CD14-positive monocyte (primary cell): ENCODE measurements around the gene LONRF2. TPM values are rescaled to one million over a fixed set of nuclear protein-coding genes. Genes with fewer than 3 reads are reported as not detected.

Source experiments
- DNase-seq, 3 donors: peaks; one replicate each; pipeline ENCODE4 v3.0.0-alpha.2; 2011 to 2022
- H2AFZ ChIP-seq: 2 replicates; pipeline ENCODE4 v1.6.0; 2012; ENCODE audit warnings: mild to moderate bottlenecking, low read depth, low read length, inconsistent platforms; ENCODE audit not compliant: insufficient read depth, poor library complexity, severe bottlenecking
- H3K27ac ChIP-seq, 2 donors: 1 replicate in 1 of 2; 2 replicates in 1 of 2; pipeline ENCODE4 v1.5.1; 2012 to 2013; ENCODE audit warnings: low read length in 2 of 2, control low read depth in 1 of 2, inconsistent platforms in 1 of 2, low read depth in 1 of 2, mild to moderate bottlenecking in 1 of 2
- H3K27me3 ChIP-seq, 2 donors: one replicate each; pipeline versions ENCODE4 v1.6.0 to v1.6.1; 2011 to 2013; ENCODE audit warnings: low read length in 2 of 2; ENCODE audit not compliant: control insufficient read depth in 2 of 2, insufficient read depth in 2 of 2
- H3K36me3 ChIP-seq, 2 donors: replicated peaks in 1 of 2; 1 replicate in 1 of 2; 2 replicates in 1 of 2; pipeline versions ENCODE4 v1.5.1 to v1.6.1; 2012 to 2013; ENCODE audit warnings: low read length in 2 of 2, control low read depth in 1 of 2, inconsistent platforms in 1 of 2, mild to moderate bottlenecking in 1 of 2; ENCODE audit not compliant: insufficient read depth in 2 of 2, control insufficient read depth in 1 of 2
- H3K4me1 ChIP-seq, 2 donors: 1 replicate in 1 of 2; 2 replicates in 1 of 2; pipeline versions ENCODE4 v1.5.1 to v1.6.1; 2012 to 2013; ENCODE audit warnings: low read length in 2 of 2, control low read depth in 1 of 2, inconsistent platforms in 1 of 2, mild to moderate bottlenecking in 1 of 2, moderate library complexity in 1 of 2; ENCODE audit not compliant: insufficient read depth in 2 of 2, control insufficient read depth in 1 of 2
- H3K4me2 ChIP-seq: replicated peaks from 2 replicates; pipeline ENCODE3; 2012; ENCODE audit warnings: low read length, moderate library complexity, mild to moderate bottlenecking; ENCODE audit not compliant: poor library complexity, severe bottlenecking; ENCODE audit errors: extremely low read depth
- H3K4me3 ChIP-seq, 3 experiments: fragments of 200-600 bp in 1 of 3; sonication (generic) in 1 of 3; replicated peaks in 1 of 3; 1 replicate in 2 of 3; 2 replicates in 1 of 3; pipeline ENCODE4 v1.5.1; 2011 to 2013; ENCODE audit warnings: low read length in 3 of 3, mild to moderate bottlenecking in 3 of 3, control low read depth in 2 of 3, low read depth in 2 of 3, inconsistent platforms in 1 of 3, moderate library complexity in 1 of 3
- H3K79me2 ChIP-seq: 2 replicates; pipeline ENCODE4 v1.6.0; 2012; ENCODE audit warnings: mild to moderate bottlenecking, control low read depth, inconsistent platforms, low read length, moderate library complexity; ENCODE audit not compliant: insufficient read depth
- H3K9ac ChIP-seq: 2 replicates; pipeline ENCODE4 v1.6.0; 2017; ENCODE audit warnings: low read length, mild to moderate bottlenecking; ENCODE audit not compliant: insufficient read depth, poor library complexity, severe bottlenecking
- H3K9me3 ChIP-seq, 2 donors: replicated peaks in 1 of 2; 1 replicate in 1 of 2; 2 replicates in 1 of 2; pipeline versions ENCODE4 v1.5.1 to v1.6.1; 2012 to 2013; ENCODE audit warnings: low read length in 2 of 2, control low read depth in 1 of 2; ENCODE audit not compliant: control insufficient read depth in 1 of 2, insufficient read depth in 1 of 2
- H4K20me1 ChIP-seq: 2 replicates; pipeline ENCODE4 v1.6.0; 2012; ENCODE audit warnings: mild to moderate bottlenecking, low read length, control low read depth, moderate library complexity; ENCODE audit not compliant: insufficient read depth
- H3K27ac Mint-ChIP-seq, 7 donors: one replicate each; pipeline ENCODE4 v1.8.0; 2020; ENCODE audit warnings: mild to moderate bottlenecking in 7 of 7, mixed read lengths in 7 of 7, moderate library complexity in 6 of 7, inconsistent platforms in 2 of 7
- H3K27me3 Mint-ChIP-seq, 3 donors: one replicate each; pipeline ENCODE4 v1.8.0; 2021 to 2022; ENCODE audit warnings: low read depth in 3 of 3, mild to moderate bottlenecking in 3 of 3, mixed read lengths in 3 of 3, moderate library complexity in 3 of 3, inconsistent platforms in 1 of 3
- H3K36me3 Mint-ChIP-seq, 2 donors: one replicate each; pipeline ENCODE4 v1.8.0; 2020; ENCODE audit warnings: mixed read lengths in 2 of 2, inconsistent platforms in 1 of 2, mild to moderate bottlenecking in 1 of 2
- H3K4me1 Mint-ChIP-seq: one replicate; pipeline ENCODE4 v1.8.0; 2020; ENCODE audit warnings: mild to moderate bottlenecking, mixed read lengths
- H3K4me3 Mint-ChIP-seq, 2 donors: one replicate each; pipeline ENCODE4 v1.8.0; 2020; ENCODE audit warnings: mild to moderate bottlenecking in 2 of 2, mixed read lengths in 2 of 2, moderate library complexity in 1 of 2
- H3K9me3 Mint-ChIP-seq, 7 donors: one replicate each; pipeline ENCODE4 v1.8.0; 2020 to 2022; ENCODE audit warnings: mixed read lengths in 7 of 7, mild to moderate bottlenecking in 6 of 7, moderate library complexity in 6 of 7, inconsistent platforms in 2 of 7
- WGBS: methylation state at CpG from one replicate; pipeline ENCODE4 v1.1.5; 2013; ENCODE audit warnings: missing lambda C conversion rate; ENCODE audit not compliant: insufficient coverage; 5-methylcytosine and 5-hydroxymethylcytosine counted together
- intact Hi-C, 2 donors: fragments of 100-400 bp; cut with micrococcal nuclease; formaldehyde crosslinking; loops; one replicate each; pipeline versions ENCODE4 v1.15.0 to v1.15.1; 2023
- polyA plus RNA-seq, 3 donors: library from polyadenylated mRNA; depleted of rRNA in 1 of 3; unstranded in 2 of 3; stranded (reverse) in 1 of 3; fragments of 300-500 nt in 2 of 3; fragments of >200 nt in 1 of 3; fragmentation: Illumina TruSeq in 2 of 3; gene quantifications; 1 replicate in 2 of 3; 2 replicates in 1 of 3; pipeline ENCODE4 v1.2.3, GENCODE V29; 2012 to 2021
- TF ChIP-seq, protein P1 (sequence below): fragments of 200-600 bp; IDR thresholded peaks from one replicate; pipeline ENCODE4 v1.8.0; 2022; ENCODE audit warnings: antibody characterized with exemption, mild to moderate bottlenecking

The LONRF2 gene
- polyA plus RNA-seq, 3 donors = not detected

DNA sequence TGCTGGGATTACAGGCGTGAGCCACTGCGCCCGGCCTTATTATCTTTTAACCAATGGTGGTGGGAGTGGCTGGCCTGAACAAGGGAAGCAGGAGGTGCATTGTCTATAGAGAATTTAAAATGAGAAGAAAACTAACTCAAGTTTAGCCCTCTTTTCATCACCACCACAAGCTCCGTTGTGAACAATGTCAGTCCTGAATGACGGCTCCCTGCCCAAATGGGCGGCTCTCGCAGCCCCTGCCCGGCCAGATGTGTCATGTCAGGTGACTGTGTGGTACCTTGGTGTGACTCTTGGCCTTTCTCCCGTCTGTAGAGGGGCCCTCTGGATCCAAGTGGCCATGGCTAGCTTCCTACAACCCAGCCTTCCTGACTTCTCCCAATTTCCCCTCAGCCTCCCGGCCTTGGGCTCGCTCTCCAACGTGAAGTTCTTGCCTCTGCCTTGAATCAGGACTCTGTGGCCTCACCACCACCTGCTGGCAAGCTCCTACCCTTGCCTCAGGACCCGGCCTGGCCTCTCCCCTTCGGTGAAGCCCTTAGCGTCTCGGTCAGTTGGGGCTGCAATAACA, 67.6 kb downstream of the LONRF2 start:
- no peak overlapping the region for H3K9ac ChIP-seq
- no peak for DNase-seq
- Mint-ChIP-seq H3K4me1 (no peaks in the 10 kb centered on the region), H3K27ac (no peak overlapping the region), H3K4me3 (no peak overlapping the region), H3K36me3 (no peaks in the 10 kb centered on the region), H3K9me3 (peaks cover 0 to 2% (median 0%) of the 10 kb centered on the region in 7 donors), H3K27me3 (peaks cover 0 to 2% (median 0%) of the 10 kb centered on the region in 3 donors)
- H4K20me1 ChIP-seq = no peaks in the 10 kb centered on the region
- intact Hi-C loops = no loop called here
- H3K4me2 ChIP-seq = no peak overlapping the region
- 97% methylated on average over 13 of the region's 16 CpGs for WGBS
- H3K27ac ChIP-seq = no peak overlapping the region
- no peak overlapping the region for H3K4me3 ChIP-seq
- no peaks in the 10 kb centered on the region for H3K4me1 ChIP-seq
- H3K27me3 ChIP-seq = no peaks in the 10 kb centered on the region
- TF ChIP-seq, protein P1, sequence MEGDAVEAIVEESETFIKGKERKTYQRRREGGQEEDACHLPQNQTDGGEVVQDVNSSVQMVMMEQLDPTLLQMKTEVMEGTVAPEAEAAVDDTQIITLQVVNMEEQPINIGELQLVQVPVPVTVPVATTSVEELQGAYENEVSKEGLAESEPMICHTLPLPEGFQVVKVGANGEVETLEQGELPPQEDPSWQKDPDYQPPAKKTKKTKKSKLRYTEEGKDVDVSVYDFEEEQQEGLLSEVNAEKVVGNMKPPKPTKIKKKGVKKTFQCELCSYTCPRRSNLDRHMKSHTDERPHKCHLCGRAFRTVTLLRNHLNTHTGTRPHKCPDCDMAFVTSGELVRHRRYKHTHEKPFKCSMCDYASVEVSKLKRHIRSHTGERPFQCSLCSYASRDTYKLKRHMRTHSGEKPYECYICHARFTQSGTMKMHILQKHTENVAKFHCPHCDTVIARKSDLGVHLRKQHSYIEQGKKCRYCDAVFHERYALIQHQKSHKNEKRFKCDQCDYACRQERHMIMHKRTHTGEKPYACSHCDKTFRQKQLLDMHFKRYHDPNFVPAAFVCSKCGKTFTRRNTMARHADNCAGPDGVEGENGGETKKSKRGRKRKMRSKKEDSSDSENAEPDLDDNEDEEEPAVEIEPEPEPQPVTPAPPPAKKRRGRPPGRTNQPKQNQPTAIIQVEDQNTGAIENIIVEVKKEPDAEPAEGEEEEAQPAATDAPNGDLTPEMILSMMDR = no peak
- no peaks in the 10 kb centered on the region for H3K9me3 ChIP-seq
- no peaks in the 10 kb centered on the region for H3K79me2 ChIP-seq
- no peak overlapping the region for H2AFZ ChIP-seq
- no peaks in the 10 kb centered on the region for H3K36me3 ChIP-seq

DNA sequence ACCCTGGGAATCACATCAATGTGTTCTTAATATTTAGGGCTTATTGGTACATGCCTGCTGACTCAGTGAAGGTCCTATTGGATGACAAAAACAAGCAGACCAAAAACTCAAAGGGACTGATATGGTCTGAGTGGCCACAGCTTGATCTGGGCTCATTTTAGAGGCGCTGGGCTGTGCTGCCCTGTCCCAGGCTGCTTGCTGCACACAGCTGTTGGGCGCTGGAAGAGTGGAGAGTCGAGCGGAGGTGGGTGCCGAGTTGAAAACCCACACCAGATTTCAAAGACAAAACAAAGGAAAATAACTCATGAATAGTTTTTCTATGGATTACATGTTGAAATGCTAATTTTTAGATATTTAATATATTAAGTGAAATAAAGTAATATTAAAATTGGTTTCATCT, 68.5 kb downstream of the LONRF2 start:
- H3K4me1 Mint-ChIP-seq = no peaks in the 10 kb centered on the region
- H3K4me1 ChIP-seq = no peaks in the 10 kb centered on the region
- H4K20me1 ChIP-seq = no peaks in the 10 kb centered on the region
- H3K27ac ChIP-seq = no peak overlapping the region
- H2AFZ ChIP-seq = no peak overlapping the region
- peaks cover 0 to 2% (median 0%) of the 10 kb centered on the region in 7 donors for H3K9me3 Mint-ChIP-seq
- no peaks in the 10 kb centered on the region for H3K27me3 ChIP-seq
- no peak overlapping the region for H3K4me3 ChIP-seq
- 100% methylated on average over 1 of the region's 5 CpGs for WGBS
- H3K9me3 ChIP-seq = no peaks in the 10 kb centered on the region
- no peaks in the 10 kb centered on the region for H3K36me3 Mint-ChIP-seq
- H3K4me3 Mint-ChIP-seq = no peak overlapping the region
- H3K79me2 ChIP-seq = no peaks in the 10 kb centered on the region
- no peak overlapping the region for H3K27ac Mint-ChIP-seq
- DNase-seq = no peak
- H3K9ac ChIP-seq = no peak overlapping the region
- H3K36me3 ChIP-seq = no peaks in the 10 kb centered on the region
- TF ChIP-seq, protein P1 = no peak
- intact Hi-C loops = no loop called here
- no peak overlapping the region for H3K4me2 ChIP-seq
- H3K27me3 Mint-ChIP-seq = peaks cover 0 to 3% (median 0%) of the 10 kb centered on the region in 3 donors
